Upper lobe of right lung (tissue), 1 donor: ENCODE data around the gene MXD3. TPM values are rescaled to one million over a fixed set of nuclear protein-coding genes. Genes with fewer than 3 reads are reported as not detected.

Source experiments
- ATAC-seq: fragments of 200-7000 bp; cut with Tn5 transposase; one replicate; pipeline ENCODE4 v1.9.1; 2020; ENCODE audit warnings: mild to moderate bottlenecking, moderate library complexity
- DNase-seq: peaks from one replicate; pipeline ENCODE4 v3.0.0-alpha.2; 2020
- H3K27ac ChIP-seq: fragments of 200-600 bp; one replicate; pipeline ENCODE4 v1.8.0; 2022
- H3K27me3 ChIP-seq: fragments of 200-600 bp; one replicate; pipeline ENCODE4 v1.8.0; 2022; ENCODE audit warnings: mild to moderate bottlenecking
- H3K36me3 ChIP-seq: fragments of 200-600 bp; one replicate; pipeline ENCODE4 v1.8.0; 2022
- H3K4me1 ChIP-seq: fragments of 200-600 bp; one replicate; pipeline ENCODE4 v1.8.0; 2022
- H3K4me3 ChIP-seq: fragments of 200-600 bp; one replicate; pipeline ENCODE4 v1.8.0; 2022; ENCODE audit warnings: mild to moderate bottlenecking
- H3K9me3 ChIP-seq: fragments of 200-600 bp; one replicate; pipeline ENCODE4 v1.8.0; 2022
- CTCF ChIP-seq: fragments of 200-600 bp; IDR thresholded peaks from one replicate; pipeline ENCODE4 v1.8.0; 2022; ENCODE audit warnings: antibody characterized with exemption
- intact Hi-C: fragments of 100-400 bp; cut with DNase I; formaldehyde crosslinking; loops from one replicate; pipeline ENCODE4 v1.11.0; 2022
- total RNA-seq: library from RNA; stranded (reverse); fragmentation: NEBNext Ultra II Directional; extraction: Animal tissue kit (Norgen Biotek cat#: 25700); gene quantifications from one replicate; pipeline ENCODE4 v1.2.1, GENCODE V29; 2021
- donor health status: DM: no; HTN: yes; CAD: no; lungs with severe emphysema.

The MXD3 gene
- total RNA-seq, 1 donor from 2014 or later, result 10.1 TPM

- intact Hi-C loops, result no loop called here
- no peak for TF ChIP-seq CTCF
- DNase-seq, result no peak
- Histone ChIP-seq H3K27me3 (no peaks in the 10 kb centered on the region), H3K9me3 (no peaks in the 10 kb centered on the region), H3K4me3 (no peak overlapping the region), H3K4me1 (no peaks in the 10 kb centered on the region), H3K27ac (no peak overlapping the region), H3K36me3 (peaks cover 92% of the 10 kb centered on the region)
- no peak for ATAC-seq
Measured at GRCh38 chr5:177276886-177277285, 34.8 kb downstream of the MXD3 start.

- no peak for TF ChIP-seq CTCF
- Histone ChIP-seq H3K27me3 (no peaks in the 10 kb centered on the region), H3K27ac (no peak overlapping the region), H3K9me3 (no peaks in the 10 kb centered on the region), H3K4me1 (no peaks in the 10 kb centered on the region), H3K36me3 (peaks cover 92% of the 10 kb centered on the region), H3K4me3 (no peak overlapping the region)
- ATAC-seq (no peak), DNase-seq (no peak)
- intact Hi-C loops, result no loop called here
Measured at GRCh38 chr5:177275883-177276282, 35.8 kb downstream of the MXD3 start.

GRCh38 chr5:177271113-177271512 is 40.6 kb downstream of the MXD3 start:
- Histone ChIP-seq H3K4me3 (no peak overlapping the region), H3K4me1 (no peaks in the 10 kb centered on the region), H3K9me3 (no peaks in the 10 kb centered on the region), H3K27me3 (no peaks in the 10 kb centered on the region), H3K36me3 (peaks cover 92% of the 10 kb centered on the region), H3K27ac (no peak overlapping the region)
- intact Hi-C loops, result no loop called here
- DNase-seq (no peak), ATAC-seq (no peak)
- TF ChIP-seq CTCF, result no peak

- Histone ChIP-seq H3K4me3 (no peak overlapping the region), H3K27ac (no peak overlapping the region), H3K9me3 (no peaks in the 10 kb centered on the region), H3K27me3 (no peaks in the 10 kb centered on the region), H3K4me1 (no peaks in the 10 kb centered on the region), H3K36me3 (peaks cover 92% of the 10 kb centered on the region)
- ATAC-seq (no peak), DNase-seq (no peak)
- no peak for TF ChIP-seq CTCF
- intact Hi-C loops, result no loop called here
Measured at GRCh38 chr5:177270653-177271052, 41.0 kb downstream of the MXD3 start.

- no peak overlapping the region for H3K27ac ChIP-seq
- no peak for TF ChIP-seq CTCF
- H3K36me3 ChIP-seq, result peaks cover 92% of the 10 kb centered on the region
Measured at GRCh38 chr5:177269976-177270375, 41.7 kb downstream of the MXD3 start.

GRCh38 chr5:177269232-177269895 is 42.3 kb downstream of the MXD3 start:
- intact Hi-C loops, result no loop called here
- DNase-seq (no peak), ATAC-seq (no peak)
- Histone ChIP-seq H3K4me3 (no peak overlapping the region), H3K27ac (no peak overlapping the region), H3K27me3 (no peaks in the 10 kb centered on the region), H3K4me1 (peaks cover 5% of the 10 kb centered on the region), H3K36me3 (peaks cover 87% of the 10 kb centered on the region), H3K9me3 (no peaks in the 10 kb centered on the region)
- TF ChIP-seq CTCF, result no peak

More at GRCh38 chr5:177269976-177270375, 41.7 kb downstream of the MXD3 start:
- Histone ChIP-seq H3K9me3 (no peaks in the 10 kb centered on the region), H3K27me3 (no peaks in the 10 kb centered on the region), H3K4me3 (no peak overlapping the region), H3K4me1 (peaks cover 3% of the 10 kb centered on the region)
- no peak for ATAC-seq
- intact Hi-C loops, result no loop called here
- DNase-seq, result no peak
